Urothelium cell line (cell line): Measurements from ENCODE around the gene SYT4.
"Not testable (repeated sequence)": the region's sequence is repeated elsewhere in the genome, so short reads cannot be mapped to it uniquely, and the experiment has no call there.

Experiments used
- DNase-seq: peaks from one replicate; pipeline ENCODE4 v3.0.0; 2011; ENCODE audit warnings: low spot score, mixed read lengths
- FAIRE-seq: peaks from 2 replicates; lab custom pipeline; 2011; peaks lifted over from hg19 to GRCh38; lab: Jason Lieb, UNC

Gene SYT4, protein sequence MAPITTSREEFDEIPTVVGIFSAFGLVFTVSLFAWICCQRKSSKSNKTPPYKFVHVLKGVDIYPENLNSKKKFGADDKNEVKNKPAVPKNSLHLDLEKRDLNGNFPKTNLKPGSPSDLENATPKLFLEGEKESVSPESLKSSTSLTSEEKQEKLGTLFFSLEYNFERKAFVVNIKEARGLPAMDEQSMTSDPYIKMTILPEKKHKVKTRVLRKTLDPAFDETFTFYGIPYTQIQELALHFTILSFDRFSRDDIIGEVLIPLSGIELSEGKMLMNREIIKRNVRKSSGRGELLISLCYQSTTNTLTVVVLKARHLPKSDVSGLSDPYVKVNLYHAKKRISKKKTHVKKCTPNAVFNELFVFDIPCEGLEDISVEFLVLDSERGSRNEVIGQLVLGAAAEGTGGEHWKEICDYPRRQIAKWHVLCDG

DNA sequence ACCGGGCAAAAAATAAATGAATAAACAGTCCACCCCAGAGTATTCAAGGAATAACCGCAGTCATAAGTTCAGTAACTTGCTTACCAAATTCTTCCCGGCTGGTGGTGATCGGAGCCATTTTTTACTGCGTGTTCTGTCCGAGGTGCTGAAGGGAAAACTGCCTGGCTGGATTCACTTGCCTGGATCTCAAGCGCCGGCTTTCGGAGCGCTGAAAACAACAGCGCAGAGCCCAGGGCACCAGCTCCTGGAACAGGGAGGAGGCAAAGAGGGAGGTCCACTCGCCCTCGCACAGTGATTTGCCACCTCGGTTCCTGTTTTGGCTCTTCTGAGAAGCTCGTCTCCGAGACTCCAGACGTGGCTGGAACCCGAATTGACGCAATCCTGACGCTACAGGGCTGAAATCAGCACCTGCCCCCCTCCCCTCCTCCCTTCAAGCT, at the start of gene SYT4:
Gene SYT4 (minus strand): TSS at position 327 of the 437 bp plus-strand sequence. CDS start 209 bp downstream, at position 118.
- FAIRE-seq: no peak
- DNase-seq: peak; percentile 53

DNA sequence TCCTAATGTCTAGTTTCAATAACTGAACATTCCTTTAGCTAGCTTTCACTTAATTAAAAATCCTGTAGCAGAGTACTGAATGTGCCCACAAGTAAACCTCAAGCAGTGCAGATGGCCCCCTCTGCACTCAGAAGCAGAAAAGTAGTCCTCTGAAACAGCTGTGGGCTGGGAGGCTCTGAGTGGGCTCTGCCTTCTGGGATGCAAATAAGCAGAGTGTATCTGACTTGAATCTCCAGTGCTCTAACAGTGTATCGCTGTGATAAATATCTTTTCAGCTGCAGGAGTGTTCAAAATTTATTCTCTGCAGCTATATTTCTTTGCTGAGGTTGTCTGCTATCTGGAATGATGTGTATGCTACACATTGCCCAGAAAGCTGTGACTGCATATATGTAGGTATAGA, 44.8 kb upstream of the SYT4 start:
- no peak for FAIRE-seq

DNA sequence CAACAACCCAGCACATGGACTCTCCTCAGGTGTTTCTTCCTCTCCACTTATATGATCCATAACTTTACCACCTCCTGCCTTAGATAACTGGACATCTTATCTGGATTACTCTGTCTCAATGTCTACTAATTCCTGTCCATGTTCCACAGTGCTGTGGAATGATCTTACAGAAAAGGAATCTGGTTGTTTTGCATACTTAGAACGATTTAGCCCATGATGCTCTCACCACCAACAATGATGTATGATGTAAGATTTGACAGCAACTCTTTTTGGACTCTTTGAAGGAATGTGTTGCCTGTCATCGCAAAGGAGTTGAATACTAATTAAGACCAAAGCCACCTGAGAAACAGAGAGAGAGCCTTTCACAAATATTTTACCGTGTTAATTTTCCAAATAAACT, 37.7 kb upstream of the SYT4 start:
- no peak for FAIRE-seq
- DNase-seq: peak; percentile 1

More for the DNA sequence above, 44.8 kb upstream of the SYT4 start:
- no peak for DNase-seq

DNA sequence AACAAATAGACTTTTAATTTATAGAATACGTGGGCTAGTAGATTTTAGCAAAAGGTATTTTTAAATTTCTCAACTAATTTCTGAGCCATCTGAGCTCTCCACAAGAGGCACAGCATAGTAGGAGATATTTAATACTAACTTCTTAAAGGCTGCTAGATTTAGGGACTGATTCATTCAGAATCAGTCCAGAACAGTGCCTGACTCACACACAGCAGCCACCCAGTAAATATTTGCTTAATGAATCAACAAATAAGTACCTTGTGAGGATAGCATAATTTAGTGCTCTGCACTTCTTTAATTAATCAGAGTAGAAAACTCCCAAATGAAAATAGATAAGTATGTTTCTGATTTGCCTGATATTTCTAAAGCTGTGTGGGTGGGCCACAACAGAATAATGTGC, 35.6 kb upstream of the SYT4 start:
- FAIRE-seq (no peak), DNase-seq (peak; percentile 2)

DNA sequence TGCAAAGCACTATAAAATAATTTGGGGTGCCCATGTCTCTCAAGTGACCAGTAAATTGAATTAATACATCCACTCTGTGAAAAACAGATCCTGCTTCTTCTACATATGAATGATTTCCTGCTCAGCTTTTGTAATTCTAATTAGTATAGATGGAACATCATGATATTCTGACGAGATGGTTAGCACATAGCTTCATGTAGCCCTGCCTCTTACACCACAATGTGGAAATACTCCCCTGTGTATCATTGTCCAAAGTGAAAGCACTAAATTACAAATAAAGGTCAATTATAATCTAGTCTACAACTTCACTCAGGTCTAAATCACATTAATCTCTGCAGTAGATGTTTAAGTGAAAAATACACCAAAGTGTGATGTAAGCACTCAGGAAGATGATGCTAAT, 32.9 kb upstream of the SYT4 start:
- DNase-seq: no peak
- no peak for FAIRE-seq

DNA sequence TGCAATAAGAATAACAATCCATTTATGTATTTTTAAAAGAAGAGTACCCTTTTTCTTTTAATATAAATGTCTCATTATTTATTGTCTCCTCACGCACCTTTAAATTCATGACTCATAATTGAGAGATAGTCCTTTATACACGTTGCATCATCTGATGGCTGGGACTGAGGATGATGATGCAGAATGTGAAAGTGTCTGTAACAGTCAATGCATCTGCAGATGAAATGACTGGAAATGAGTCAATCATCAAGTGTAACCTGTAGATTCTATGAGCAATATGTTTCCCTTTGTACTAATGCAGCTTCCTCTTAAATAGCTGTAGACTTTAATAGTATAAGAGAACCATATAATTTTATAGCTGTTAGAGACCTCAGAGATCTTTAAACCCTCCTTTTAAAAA, 26.1 kb upstream of the SYT4 start:
- DNase-seq (no peak), FAIRE-seq (no peak)

DNA sequence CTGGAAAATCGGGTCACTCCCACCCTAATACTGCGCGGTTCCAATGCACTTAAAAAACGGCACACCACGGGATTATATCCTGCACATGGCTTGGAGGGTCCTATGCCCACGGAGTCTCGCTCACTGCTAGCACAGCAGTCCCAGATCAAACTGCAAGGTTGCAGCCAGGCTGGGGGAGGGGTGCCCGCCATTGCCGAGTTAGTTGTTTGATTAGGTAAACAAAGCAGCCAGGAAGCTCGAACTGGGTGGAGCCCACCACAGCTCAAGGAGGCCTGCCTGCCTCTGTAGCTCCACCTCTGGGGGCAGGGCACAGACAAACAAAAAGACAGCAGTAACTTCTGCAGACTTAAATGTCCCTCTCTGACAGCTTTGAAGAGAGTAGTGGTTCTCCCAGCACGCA, 8.9 kb upstream of the SYT4 start:
- DNase-seq, FAIRE-seq: not testable (repeated sequence)

DNA sequence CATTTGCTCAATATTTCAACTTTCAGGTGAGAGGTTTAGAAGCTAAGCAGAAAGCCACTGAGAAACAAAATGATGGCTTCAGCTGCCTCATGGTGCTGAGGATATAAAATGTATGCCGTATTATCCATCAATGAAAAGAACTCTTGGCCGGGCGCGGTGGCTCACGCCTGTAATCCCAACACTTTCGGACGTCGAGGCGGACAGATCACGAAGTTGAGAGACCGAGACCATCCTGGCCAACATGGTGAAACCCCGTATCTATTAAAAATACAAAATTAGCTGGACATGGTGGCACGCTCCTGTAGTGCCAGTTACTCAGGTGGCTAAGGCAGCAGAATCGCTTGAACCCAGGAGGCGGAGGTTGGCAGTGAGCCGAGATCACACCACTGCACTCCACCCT, 6.0 kb upstream of the SYT4 start:
- DNase-seq (no peak), FAIRE-seq (no peak)

DNA sequence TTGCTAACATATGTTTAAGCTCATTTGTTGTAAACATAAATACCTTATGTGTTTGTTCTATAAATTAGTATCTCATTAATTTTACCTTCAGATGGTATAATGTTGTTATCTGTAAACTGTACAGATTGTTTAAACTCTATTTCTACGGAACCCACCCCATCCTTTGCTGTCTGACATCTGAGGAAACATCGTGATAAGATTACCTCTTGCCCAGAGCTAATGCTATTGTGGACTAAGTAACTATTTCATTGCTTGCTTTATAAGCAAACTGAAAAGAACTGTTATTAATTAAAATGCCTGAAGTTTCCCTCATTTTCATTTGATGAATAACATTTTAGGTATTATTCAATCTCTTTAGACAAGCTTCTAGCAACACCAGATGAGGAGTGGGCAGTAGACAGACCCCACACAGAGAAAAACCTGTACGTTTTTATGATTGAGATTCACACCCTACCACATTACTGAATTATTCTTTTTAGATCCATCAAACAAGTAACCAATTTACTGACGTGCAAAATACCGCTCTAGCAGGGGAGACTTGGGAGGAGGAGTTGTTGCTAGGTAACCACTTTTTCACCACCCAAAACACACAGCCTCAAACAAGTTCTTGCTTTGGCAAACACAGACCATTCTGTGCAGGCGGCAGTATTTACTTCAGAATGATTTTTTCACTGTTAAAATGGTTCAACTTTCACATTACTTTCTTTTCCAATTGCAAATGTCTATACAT, 1.9 kb upstream of the SYT4 start:
- no peak for FAIRE-seq

DNA sequence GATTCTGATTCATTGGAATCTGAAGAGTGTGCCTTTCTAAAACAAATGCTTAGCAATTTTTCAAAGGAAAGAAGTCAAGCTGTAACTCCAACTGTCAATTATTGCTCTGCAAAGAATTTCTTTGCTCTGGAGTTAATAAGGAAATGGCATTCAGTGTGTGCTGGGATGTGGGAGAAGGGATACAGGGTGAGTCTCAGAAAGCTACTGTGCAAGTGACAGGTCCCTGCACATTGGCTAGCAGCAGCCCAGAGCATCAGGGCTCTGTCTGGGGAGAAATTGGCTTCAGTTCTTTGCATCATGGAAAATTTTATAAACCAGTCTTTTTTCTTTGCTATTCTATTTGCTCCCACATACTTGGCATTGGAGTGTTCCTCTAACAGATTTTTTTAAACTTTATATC, 1.1 kb upstream of the SYT4 start:
- DNase-seq: no peak
- no peak for FAIRE-seq

More for the DNA sequence above, 1.9 kb upstream of the SYT4 start:
- peak; percentile 12 for DNase-seq

DNA sequence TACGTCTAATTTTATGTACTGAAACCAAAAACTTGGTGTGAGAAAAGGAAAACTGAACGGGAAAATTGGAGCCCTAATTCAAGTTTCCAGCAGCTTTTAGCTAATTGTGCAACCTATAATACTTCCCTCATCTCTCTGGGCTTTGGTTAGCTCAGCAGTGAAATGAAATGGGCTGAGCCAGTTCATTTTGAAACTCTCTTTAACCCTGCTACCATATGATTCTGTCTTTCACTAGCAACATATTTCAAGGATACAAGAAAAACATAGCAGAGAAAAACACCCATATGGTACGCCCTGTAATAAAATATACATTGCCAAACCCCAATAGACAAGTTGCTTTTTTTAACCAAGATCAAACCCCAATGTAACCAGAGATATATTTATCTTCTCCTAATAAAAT, 799 bp downstream of the SYT4 start:
- FAIRE-seq: no peak
- no peak for DNase-seq

DNA sequence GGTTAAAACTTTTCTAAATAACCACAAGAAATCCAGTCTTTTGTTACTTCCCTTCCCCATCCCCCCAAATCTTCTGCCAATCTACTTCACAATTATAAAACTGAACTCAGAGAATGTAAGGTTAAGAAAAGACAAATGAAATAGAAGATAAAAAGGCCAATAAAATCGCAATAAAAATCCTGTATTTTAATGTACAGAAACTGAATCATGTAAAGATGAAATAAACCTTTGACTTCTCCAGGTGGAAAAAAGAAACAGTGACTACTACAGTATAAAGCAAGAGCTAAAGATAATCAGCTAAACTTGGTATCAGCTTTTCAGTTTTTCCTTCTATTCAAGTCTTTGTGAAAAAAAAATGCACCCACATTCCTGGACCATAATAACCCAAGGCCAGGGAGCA, 1.7 kb downstream of the SYT4 start:
- FAIRE-seq (no peak), DNase-seq (no peak)

DNA sequence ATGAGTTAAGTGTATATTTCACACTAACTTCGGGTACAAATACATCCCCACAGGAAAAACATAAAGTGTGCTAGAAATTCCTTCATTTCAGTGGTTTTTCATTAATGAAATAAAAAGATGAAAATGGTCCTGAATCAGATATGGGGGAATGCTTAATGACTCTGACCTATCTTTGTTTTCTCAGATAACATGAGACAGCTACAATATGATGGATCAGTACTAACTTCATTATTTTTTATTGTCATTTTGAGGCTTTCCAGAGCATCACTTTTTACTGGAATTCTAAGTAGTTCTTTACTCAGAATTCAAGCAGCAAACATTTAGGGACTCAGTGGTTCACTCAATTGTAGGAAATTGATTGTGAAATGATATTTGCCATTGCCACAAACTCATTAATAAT, 2.8 kb downstream of the SYT4 start:
- FAIRE-seq (no peak), DNase-seq (no peak)

DNA sequence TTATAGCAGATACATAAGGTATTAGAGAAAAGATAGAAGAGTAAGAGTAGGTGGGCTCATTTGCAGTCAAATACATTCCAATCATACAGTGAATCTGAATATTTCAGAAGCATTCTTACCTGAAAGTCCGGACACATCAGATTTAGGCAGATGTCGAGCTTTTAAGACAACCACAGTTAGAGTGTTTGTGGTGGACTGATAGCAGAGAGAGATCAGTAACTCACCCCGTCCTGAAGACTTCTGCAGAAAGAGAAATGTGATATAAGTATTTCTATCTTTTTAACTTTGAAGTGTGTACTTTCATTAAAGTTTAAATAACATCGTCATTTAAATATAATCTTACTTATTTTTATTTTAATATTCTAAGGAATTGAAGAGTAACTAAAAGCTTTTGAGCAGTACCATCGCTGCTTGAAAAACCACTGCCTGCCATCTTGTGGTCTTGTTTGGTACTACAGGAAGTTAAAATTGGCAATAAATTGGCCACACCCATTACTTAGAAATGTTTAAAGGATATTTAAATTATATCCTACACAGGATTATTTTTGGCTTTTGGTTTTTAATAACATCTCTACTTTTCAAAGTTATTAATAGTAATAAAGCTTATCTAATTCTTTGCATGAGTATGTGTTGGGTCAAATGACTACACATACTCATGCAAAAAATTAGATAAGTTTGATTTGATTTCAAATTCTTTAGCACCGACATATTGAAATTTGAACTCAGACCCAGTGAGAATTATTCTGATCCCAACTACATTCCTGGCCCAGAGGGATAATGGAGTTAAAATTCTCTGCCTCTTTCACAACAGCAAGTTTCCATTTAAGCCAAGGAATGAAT, 5.5 kb downstream of the SYT4 start:
- FAIRE-seq (no peak), DNase-seq (peak; percentile 6)

DNA sequence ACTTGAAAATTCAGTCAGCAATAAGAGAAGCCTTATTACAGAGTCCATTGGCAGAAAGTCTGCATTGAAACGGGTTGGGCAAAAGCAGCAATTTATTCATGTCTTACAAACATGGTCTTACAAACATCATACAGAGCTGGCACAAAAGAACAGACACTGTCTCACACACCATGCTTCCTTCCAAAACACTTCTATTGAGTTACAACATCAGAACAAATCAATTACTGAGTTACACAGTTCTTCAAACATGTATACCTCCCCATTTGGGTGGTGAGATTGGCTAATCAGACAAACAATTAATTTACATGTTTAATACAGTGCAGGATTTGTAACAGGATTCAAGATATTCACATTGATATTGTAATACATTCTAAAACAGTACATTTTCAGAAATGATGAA, 9.5 kb downstream of the SYT4 start:
- FAIRE-seq: no peak
- no peak for DNase-seq

DNA sequence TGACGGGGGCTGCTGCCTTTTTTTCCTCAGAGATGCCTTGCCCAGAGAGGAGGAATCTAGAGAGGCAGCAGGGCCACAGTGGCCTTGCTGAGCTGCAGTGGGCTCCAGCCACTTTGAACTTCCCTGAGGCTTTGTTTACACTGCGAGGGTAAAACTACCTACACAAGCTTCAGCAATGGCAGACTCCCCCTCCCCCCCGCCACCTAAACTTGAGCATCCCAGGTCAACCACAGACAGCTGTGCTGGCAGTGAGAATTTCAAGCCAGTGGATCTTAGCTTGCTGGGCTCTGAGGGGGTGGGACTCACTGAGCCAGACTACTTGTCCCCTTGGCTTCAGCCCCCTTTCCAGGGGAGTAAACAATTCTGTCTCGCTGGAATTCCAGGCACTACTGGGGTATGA, 11.8 kb downstream of the SYT4 start:
- no peak for FAIRE-seq

DNA sequence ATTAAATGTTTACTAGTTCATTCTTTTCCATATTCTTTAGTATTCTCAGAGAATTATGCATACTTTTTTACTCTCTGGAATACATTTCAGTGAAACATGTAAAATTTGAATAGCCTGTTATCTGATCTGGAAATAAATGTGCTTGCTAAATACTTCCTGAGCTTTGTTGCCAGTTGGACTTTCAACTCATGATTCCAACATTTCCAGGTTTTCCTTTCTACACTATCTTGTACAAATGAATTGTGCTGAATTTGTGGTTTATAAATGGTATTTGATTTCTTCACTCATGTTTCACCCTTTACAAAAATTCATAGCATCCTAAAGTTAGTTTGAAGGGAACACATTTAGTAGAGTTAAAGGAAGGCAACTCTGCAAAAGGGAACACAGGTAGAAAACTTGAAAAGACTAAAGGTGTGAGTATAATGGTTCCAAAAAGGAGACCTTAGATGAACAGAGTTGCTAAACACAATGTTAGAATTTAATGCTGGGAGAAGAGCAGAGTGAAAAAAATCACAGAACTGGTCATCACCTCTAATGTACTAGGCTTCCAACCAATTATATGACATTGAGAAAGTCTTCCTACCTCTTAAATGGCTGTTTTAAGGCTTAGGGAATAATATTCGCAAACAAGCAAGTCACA, 28.6 kb downstream of the SYT4 start:
- DNase-seq (no peak), FAIRE-seq (no peak)

More for the DNA sequence above, 11.8 kb downstream of the SYT4 start:
- DNase-seq: no peak

DNA sequence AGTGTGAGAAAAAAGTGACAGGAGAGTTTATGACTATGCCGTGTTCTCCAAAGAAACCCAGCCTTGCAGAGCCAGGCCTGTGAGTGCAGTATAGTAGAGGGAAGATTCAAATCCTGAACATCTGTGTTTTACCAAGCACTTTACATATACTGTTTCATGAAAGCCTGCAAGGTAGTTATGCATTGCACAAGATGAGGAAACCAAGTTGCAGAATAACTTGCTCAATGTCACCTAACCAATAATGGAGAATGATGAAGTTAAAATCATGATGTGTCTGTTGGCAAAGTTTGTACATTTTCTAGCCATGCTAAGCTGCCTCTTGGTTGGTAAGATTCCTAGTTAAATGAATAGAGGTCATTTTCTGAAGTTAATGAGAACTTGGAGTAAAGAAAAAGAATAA, 29.3 kb downstream of the SYT4 start:
- DNase-seq: no peak
- no peak for FAIRE-seq

DNA sequence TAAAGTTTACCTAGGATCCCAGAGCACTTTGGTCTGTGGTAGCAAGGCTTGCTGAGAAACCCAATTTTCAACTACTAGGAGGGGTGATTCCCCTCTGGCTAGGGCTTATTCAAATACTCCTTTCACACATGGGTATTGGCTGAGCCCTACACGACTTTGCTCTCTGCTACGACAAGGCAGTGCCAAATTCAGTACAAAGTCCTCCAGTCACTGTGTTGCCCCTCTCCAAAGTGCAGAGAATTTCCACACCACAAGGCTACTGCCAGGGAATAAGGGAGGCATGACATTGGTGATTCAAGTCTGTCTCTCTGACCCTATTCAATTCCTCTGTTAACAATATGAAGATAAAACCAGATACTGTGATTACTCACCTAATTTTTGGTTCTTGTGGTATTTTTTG, 38.9 kb downstream of the SYT4 start:
- FAIRE-seq (no peak), DNase-seq (no peak)

DNA sequence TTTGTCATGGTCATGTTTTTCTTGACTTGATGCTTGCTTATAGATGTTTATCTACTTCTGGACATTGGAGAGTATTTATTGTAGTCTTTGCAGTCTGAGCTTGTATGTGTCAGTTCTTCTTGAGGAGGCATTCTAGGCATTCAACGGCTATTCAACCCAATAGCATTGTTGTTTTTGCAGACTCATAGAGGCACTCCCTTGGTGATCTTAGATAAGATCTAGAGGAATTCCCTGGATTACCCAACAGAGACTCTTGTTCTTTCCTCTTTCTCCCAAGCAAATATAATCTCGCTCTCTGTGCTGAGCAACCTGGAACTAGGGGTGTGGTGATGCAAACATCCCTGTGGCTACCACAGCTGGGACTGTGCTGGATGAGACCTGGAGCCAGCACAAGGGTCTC, 40.4 kb downstream of the SYT4 start:
- FAIRE-seq: no peak
- no peak for DNase-seq

DNA sequence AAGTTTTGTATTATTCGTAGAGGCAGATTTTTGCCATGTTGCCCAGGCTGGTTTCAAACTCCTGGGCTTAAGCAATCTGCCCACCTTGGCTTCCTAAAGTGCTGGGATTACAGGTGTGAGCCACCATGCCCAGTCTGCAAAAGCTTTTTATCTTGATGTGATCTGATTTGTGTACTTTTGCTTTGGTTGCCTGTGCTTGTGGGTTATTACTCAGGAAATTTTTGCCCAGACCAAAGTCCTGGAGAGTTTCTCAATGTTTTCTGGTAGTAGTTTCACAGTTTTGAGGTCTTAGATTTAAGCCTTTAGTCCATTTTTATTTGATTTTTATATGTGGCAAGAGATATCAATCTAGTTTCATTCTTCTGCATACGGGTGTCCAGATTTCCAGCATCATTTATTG, 42.4 kb downstream of the SYT4 start:
- DNase-seq: no peak
- FAIRE-seq: no peak
